Fibroblast of skin of left biceps (primary cell): ENCODE measurements around the gene ARMC2.
"Not testable (repeated sequence)": the region's sequence is repeated elsewhere in the genome, so short reads cannot be mapped to it uniquely, and the experiment has no call there.

Experiments
- DNase-seq, 2 experiments: peaks; one replicate each; pipeline ENCODE4 v3.0.0-alpha.2; 2013; ENCODE audit warnings: low read depth in 2 of 2

The ARMC2 gene

GRCh38 chr6:108952776-108953486, 104.7 kb downstream of the ARMC2 start:
- DNase-seq = no peak

DNA sequence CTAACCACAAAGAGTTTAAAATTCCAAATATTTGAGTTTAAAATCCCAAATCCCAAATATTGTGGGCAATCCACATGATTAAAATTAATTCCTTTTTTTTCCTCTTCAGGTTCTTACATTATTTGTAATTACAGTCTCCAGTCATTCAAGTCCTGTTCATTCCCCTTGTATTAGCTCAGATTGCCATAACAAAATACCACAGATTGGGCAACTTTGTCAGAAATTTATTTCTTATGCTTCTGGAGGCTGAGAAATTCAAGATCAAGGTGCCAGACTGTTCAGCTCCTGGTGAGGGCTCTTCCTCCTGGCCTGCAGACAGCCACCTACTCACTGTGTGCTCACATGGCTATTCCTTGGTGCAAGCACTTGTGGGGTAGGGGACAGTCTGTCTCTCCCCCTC, 105.5 kb downstream of the ARMC2 start:
- DNase-seq = no peak

GRCh38 chr6:108955329-108955949, 107.2 kb downstream of the ARMC2 start:
- DNase-seq = no peak

- DNase-seq = no peak
Measured at GRCh38 chr6:108957221-108957620, 109.0 kb downstream of the ARMC2 start.

- DNase-seq = no peak
Measured at GRCh38 chr6:108958900-108959770, 110.9 kb downstream of the ARMC2 start.

DNA sequence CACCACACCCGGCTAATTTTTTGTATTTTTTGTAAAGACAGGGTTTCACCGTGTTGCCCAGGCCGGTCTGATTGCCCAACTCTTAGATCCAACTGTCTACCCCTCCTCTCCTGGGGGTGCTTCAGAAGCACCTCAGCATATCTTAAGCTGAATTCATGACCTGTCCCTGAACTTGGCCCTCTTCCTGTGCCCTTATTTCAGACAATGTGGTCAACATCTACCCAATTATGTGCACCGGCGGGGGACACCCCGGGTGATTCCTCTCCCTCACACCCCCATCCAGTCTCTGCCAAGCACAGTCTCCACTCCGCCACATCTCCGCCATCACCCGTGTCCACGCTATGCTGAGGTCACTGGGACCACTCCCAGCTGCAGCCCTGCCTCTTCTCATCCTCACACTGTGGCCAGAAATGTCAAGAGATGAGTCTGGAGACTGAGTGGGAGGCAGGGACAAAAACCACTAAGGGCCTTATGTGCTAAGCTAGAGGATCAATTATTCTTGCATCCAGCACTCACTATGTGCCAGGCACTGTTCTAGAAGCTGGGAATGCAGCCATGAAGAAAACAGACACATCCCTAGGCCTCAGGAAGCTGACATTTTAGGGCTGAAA, 111.9 kb downstream of the ARMC2 start:
- no peak for DNase-seq

DNA sequence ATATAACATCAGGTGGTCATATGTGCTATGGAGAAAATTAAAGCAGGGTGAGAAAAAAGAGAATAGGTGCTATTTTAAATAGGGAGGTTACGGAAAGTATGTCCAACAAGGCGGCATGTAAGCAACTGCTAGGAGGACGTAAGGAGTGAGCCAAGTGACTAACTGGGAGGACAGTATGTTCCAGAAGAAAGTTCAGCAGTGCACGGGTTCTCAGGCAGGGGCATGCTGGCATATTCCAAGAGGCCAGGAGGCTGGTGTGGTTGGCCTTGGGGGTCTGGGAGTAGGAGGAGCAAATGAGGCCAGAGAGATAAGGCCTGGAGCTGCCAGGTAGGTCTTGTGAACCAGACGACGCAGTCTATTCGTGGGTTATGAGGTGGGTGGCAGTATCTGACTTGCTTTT, 112.4 kb downstream of the ARMC2 start:
- DNase-seq = no peak

DNA sequence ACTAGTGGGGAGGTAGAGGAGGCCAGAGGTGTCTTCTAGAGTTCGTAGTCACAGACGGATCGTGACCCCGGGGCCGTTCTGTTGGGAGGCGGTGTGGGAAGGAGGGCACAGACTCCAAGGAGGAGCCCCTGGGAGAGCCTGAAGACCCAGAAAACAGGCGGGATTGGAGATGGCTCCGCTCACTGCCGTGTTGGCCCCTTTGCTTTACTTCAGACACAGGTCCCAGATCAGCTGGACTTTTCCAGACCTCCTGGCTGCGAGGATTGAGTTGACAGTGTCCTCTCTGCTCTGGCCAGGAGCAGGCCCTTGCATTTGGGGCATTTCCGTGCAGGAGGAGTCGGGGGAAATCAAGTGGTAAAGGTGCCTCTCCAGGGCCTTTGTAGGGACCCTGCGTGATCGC, 112.9 kb downstream of the ARMC2 start:
- DNase-seq = no peak

DNA sequence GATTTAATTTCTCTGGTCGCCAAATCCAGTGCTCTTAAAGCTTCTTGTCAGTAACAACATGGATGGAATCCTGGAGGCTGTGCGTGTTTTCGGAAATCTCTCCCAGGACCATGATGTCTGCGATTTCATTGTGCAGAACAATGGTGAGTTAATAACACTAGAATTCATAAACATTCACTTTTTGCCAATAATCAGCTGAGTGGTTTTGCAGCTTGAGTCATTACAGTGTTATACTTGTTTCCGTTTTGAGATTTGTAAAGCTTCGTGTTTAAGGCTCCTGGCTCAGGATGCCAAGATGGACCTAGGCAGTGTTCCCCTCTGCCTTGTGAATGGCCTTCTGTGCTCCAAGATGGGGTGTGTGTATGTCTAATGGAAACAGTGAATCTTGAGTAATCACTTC, 113.8 kb downstream of the ARMC2 start:
- no peak for DNase-seq

- no peak for DNase-seq
Measured at GRCh38 chr6:108966251-108966650, 118.0 kb downstream of the ARMC2 start.

DNA sequence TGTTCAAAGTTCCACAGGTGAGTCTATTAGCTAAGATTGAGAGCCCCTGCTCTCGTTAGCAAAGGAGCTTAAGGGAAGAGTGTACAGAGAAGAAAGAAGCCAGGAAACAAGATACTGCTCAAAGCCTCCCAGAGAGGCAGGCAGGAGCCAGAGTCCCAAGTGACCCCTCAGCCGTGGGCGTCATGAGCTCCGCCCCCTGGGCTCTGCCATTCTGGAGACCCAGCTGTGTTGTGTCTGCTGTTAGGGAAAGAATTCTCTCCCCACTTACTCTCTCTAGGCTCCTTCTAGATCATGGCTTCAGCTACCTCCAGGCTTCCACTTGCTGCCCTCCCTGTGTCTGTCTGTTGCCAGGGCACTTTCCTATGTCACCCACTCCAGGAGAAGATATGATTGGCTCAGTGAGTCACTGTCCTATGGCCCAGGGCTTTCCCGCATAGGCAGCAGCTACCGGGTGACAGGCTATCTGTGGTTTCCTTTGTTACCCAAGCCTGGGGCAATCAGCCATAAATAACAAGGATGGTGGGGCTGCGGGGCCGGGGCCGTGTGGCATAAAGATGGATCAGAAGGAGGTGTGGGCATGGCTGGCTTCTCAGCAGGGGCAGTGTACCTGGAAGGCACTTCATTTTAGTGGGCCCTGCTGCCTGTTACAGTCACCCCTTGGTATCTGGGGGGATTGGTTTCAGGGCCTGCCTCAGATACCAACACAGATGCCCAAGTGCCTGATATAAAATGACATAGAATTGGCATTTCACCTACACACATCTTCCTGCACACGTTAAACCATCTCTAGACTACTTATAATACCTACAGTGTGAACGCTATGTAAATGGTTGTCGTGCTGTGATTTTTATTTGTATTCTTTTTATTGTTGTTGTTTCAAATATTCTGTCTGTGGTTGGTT, 118.9 kb downstream of the ARMC2 start:
- no peak for DNase-seq

- DNase-seq = no peak
Measured at GRCh38 chr6:108968325-108969316, 120.4 kb downstream of the ARMC2 start.

- no peak for DNase-seq
Measured at GRCh38 chr6:108969776-108970175, 121.6 kb downstream of the ARMC2 start.

DNA sequence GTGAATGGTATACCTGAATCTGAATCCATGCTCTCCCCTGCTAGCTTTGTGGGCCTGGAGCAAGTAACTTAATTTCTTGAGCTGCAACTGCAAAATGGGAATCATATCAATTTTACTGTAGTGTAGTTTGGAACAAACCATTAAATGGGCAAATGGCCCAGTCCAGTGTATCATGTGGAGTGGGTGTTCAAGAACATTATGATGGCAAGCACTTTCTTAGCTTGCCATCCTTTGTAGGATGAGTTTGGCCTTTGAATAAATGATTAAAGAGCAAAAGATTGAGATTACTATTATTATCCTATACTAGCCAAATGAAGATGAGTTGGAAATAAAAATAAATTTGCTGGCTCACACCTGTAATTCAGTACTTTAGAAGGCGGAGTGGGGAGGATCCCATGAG, 126.0 kb downstream of the ARMC2 start:
- DNase-seq = no peak

DNA sequence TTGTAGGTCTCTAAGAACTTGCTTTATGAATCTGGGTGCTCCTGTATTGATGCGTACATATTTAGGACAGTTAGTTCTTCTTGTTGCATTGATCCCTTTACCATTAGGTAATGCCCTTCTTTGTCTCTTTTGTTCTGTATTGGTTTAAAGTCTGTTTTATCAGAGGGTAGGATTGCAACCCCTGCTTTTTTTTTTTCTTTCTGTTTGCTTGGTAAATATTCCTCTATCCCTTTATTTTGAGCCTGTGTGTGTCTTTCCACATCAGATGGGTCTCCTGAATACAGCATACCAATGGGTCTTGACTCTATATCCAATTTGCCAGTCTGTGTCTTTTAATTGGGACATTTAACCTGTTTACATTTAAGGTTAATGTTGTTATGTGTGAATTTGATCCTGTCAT, 130.4 kb downstream of the ARMC2 start:
- not testable (repeated sequence) for DNase-seq

GRCh38 chr6:108982154-108983113, 134.2 kb downstream of the ARMC2 start:
- DNase-seq = no peak

GRCh38 chr6:108983151-108983550, 134.9 kb downstream of the ARMC2 start:
- no peak for DNase-seq

DNA sequence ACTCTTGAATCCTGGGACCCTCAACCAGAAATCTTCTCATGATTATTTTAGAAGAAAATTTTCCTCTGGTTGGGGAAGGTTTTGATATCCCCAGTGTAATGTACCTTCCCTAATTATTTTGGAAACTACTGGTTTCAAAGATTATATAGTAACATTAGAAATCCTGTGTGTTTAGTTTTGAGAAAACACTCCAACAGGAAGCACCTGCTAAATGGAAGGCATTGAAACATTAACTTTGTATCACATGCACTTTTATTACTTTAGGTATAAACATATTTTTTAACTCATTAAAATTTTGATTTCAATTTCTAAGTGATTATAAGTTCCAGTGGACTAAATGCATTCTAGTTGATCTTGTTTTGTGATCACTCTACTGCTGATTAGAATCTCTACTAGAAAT, 137.1 kb downstream of the ARMC2 start:
- no peak for DNase-seq

DNA sequence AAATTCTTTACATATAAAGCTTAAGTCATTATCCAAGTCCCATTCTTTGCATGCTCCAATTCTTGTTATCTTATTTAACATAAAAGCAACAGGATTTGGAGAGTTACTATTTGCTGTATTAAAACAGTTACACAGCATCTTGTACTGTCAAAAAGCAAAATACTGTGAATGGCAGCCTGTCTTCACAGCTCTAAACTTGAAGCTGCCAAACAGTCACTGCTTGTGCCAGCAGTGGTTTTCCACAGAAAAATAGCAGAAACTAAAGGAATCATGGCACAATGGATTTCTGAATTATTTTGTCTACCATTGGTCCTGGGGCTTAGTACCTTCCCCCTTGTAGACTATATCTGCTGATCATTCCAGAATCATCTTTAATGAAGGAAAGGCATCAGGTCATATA, 138.9 kb downstream of the ARMC2 start:
- no peak for DNase-seq
